A673 (cell line): Measurements from ENCODE around the gene GRIN2A.

Experiments
- EZH2 ChIP-seq: fragments of 200-600 bp; sonication (generic); IDR thresholded peaks from 2 replicates; pipeline ENCODE4 v1.6.1; 2017; ENCODE audit warnings: borderline replicate concordance, low read depth, mild to moderate bottlenecking, mixed read lengths, antibody characterized with exemption, low read length; ENCODE audit not compliant: poor library complexity, severe bottlenecking
- TF ChIP-seq, protein P1 (sequence below): fragments of 300-800, 200-600 bp; sonication (generic); conservative IDR thresholded peaks from 2 replicates; pipeline ENCODE4 v1.5.1; 2017; ENCODE audit warnings: low read depth, mild to moderate bottlenecking, antibody characterized with exemption, low read length, moderate library complexity, mixed read lengths

DNA sequence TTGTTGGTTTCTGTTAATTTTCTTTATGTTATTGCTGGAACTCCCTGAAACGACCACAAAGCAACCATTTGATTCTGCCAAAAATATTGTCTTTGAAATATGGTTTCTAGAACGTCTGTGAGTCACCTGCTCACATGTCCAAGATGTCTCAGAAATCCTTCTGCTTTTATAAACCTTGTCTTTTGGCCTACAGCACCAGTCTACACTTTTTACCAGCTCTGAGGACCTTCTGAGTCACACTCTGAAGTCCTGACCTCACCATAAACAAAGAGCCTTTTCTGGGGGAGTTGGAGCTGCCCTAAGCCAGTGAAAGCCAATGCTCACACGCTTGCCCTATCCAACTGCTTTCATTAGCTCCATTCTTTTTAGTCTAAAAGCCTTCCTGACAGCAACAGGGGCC lies 55.5 kb downstream of the GRIN2A start:
- TF ChIP-seq, protein P1, sequence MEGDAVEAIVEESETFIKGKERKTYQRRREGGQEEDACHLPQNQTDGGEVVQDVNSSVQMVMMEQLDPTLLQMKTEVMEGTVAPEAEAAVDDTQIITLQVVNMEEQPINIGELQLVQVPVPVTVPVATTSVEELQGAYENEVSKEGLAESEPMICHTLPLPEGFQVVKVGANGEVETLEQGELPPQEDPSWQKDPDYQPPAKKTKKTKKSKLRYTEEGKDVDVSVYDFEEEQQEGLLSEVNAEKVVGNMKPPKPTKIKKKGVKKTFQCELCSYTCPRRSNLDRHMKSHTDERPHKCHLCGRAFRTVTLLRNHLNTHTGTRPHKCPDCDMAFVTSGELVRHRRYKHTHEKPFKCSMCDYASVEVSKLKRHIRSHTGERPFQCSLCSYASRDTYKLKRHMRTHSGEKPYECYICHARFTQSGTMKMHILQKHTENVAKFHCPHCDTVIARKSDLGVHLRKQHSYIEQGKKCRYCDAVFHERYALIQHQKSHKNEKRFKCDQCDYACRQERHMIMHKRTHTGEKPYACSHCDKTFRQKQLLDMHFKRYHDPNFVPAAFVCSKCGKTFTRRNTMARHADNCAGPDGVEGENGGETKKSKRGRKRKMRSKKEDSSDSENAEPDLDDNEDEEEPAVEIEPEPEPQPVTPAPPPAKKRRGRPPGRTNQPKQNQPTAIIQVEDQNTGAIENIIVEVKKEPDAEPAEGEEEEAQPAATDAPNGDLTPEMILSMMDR = no peak
- TF ChIP-seq EZH2 = no peak
